GM20000 (cell line): ENCODE measurements around the gene PRKN.

ENCODE experiments used
- DNase-seq: peaks from one replicate; pipeline ENCODE4 v3.0.0; 2012; ENCODE audit warnings: low spot score
- CTCF ChIP-seq: IDR thresholded peaks from 2 replicates; pipeline ENCODE4 v1.5.1; 2012; ENCODE audit warnings: mild to moderate bottlenecking, control low read depth; ENCODE audit errors: extremely low read depth, missing control alignments

PRKN gene

DNA sequence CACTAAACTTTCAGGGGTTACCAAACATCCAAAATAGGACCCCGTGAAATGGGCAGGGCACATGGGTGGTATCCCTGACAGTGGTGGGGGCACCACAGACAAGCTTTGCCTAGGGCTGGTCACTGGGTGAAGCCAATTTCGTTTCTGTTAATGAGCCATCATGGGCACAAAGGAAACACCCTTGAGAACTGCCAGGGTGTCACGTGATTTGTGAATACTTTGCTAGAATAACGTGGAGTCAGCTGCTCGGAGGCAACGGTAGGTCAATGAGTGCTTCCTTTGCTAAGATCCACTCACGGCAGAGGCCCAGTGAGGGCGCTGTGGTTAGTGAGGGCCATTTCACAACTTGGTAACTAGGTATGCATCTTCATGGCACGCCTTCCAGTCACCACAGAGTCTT is 1366.0 kb downstream of the PRKN start:
- TF ChIP-seq CTCF = no peak
- no peak for DNase-seq

DNA sequence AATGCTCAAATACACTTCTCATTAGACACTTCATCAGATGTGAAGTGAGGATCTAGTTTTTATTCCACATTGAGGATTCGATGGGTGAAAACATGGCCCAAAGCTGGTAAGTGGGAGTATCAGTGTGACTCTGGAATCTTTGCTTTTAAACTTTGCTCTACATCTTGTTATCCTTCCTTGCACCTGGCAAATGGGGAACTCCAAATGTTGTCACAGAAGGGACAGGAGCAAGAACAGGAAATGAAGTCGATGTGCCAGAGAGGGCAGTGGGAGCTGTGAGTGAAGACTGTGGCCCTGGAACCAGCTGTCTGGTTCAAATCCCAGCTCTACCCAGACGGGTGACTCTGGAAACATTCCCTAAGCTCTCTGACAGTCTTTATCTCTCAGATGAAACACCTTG is 1367.0 kb downstream of the PRKN start:
- no peak for DNase-seq
- no peak for TF ChIP-seq CTCF

- TF ChIP-seq CTCF = no peak
- DNase-seq = no peak
Observed at GRCh38 chr6:161359618-161359945, 1368.0 kb downstream of the PRKN start.

DNA sequence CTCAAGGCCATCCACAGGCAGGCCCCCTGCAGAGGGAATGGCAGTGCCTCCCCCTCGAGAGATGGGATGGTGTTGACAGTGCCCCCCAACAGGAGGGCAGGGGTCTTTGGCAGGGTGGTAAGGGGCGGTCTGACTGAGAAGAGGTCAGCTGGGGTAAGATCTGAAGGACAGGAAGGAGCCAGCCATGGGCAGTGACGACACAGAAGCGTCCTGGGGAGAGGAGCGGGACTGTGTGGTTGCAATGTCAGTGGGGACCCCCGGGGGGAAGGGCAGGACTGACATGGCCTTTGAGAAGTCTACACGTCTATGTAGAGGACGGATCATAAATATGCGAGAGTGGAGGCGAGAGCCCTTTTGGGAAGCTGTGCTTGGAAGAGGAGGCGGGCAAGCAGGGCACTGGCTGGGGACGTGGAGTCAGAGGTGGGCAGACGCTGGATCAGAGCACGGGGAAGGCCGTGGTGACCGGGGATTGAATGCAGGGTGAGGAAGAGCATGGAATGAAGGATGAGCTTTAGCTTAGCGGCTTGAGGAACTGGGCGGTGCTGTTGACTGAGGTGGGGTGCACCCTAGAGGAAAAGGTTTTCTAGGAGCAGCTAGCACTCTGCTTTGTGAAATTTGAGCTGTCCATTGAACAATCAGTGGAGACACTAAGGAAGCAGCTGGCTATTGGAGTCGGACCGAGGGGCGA is 1371.3 kb downstream of the PRKN start:
- no peak for DNase-seq

GRCh38 chr6:161355696-161356095 is 1371.9 kb downstream of the PRKN start:
- DNase-seq = no peak
- no peak for TF ChIP-seq CTCF

More for the DNA sequence above, 1371.3 kb downstream of the PRKN start:
- no peak for TF ChIP-seq CTCF

- TF ChIP-seq CTCF = no peak
- DNase-seq = no peak
Observed at GRCh38 chr6:161354956-161355355, 1372.6 kb downstream of the PRKN start.

DNA sequence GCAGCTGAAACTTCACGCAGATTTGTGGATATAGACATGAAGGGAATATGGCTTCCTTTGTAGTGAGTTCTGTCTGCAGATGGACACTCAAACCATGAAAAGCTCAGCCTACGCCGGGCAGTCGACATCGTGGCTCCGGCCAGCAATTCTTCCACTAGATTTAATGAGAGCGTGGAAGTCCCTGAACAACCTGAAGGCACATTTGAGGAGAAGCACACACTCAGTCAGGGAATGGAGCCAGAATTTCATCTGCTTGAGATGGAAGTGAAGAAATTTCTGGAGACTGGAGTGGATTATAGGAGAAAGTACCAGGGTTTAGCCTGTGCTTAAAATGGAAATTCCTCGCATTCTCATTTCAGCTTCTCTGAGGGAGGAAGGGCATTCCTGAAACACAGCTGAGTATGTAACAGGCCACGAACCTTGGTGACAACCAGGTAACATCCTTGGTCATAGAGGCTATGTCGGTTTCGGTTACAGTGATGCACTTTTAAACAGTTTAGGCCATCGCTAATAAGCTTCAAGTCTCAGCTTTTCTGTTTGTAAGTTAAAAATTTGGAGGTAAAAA is 1373.2 kb downstream of the PRKN start:
- no peak for TF ChIP-seq CTCF
- DNase-seq = no peak
